Ovary (tissue), 3 donors: Measurements from ENCODE around the gene USP20.

ENCODE experiments used
- CTCF ChIP-seq, 3 donors: fragments of 450-650 bp in 2 of 3; fragments of 200-600 bp in 1 of 3; IDR thresholded peaks; one replicate each; pipeline versions ENCODE4 v1.5.1 to v1.8.0; 2016 to 2022; ENCODE audit warnings: antibody characterized with exemption in 3 of 3, mild to moderate bottlenecking in 1 of 3
- POLR2A ChIP-seq: fragments of 450-650 bp; IDR thresholded peaks from one replicate; pipeline ENCODE4 v1.6.1; 2017; ENCODE audit warnings: antibody characterized with exemption, mild to moderate bottlenecking, moderate library complexity
- donor health status: DM: no; HTN: no; CAD: no.

- TF ChIP-seq CTCF (IDR thresholded peaks at IDR 0.05) (no peak), POLR2A (no peak)
Measured at GRCh38 chr9:129916707-129917106, 81.4 kb downstream of the USP20 start.
